H1 (cell line): ENCODE measurements around the gene DUOX1. TPM values are rescaled to one million over a fixed set of nuclear protein-coding genes. Genes with fewer than 3 reads are reported as not detected.

Experiments used
- BCL11A ChIP-seq, 2 experiments: IDR thresholded peaks; one replicate each; pipeline ENCODE4 v1.6.1; 2011; ENCODE audit warnings: low read depth in 2 of 2, low read length in 2 of 2, mild to moderate bottlenecking in 2 of 2
- BRCA1 ChIP-seq: IDR thresholded peaks from 2 replicates; pipeline ENCODE4 v1.6.1; 2012; ENCODE audit warnings: low read depth, low read length, improper control_type of control experiment
- JUND ChIP-seq: IDR thresholded peaks from 2 replicates; pipeline ENCODE4 v1.6.1; 2011; ENCODE audit warnings: mild to moderate bottlenecking, improper control_type of control experiment, low read length
- polyA plus RNA-seq, 7 experiments: library from polyadenylated mRNA; depleted of rRNA in 3 of 7; stranded (reverse) in 5 of 7; unstranded in 2 of 7; fragments of >200 nt in 5 of 7; fragments of 200-250 nt in 2 of 7; gene quantifications; 1 replicate in 5 of 7; 2 replicates in 1 of 7; 4 replicates in 1 of 7; pipeline versions ENCODE4 v1.2.1 to v1.2.3, GENCODE V29; 2011 to 2013; ENCODE audit warnings: missing spikeins in 2 of 7, mixed read lengths in 2 of 7
- total RNA-seq: library from RNA; stranded (reverse); fragmentation: NEBNext Ultra II Directional; extraction: Animal tissue kit (Norgen Biotek cat#: 25700); gene quantifications from 2 replicates; pipeline ENCODE4 v1.2.1, GENCODE V29; 2021

Gene DUOX1
- total and polyA plus RNA-seq, 2 of the 8 experiments (the other 6 are each of a cell fraction or from before 2014, with no cell fraction given): 0.84 to 1.4 TPM

DNA sequence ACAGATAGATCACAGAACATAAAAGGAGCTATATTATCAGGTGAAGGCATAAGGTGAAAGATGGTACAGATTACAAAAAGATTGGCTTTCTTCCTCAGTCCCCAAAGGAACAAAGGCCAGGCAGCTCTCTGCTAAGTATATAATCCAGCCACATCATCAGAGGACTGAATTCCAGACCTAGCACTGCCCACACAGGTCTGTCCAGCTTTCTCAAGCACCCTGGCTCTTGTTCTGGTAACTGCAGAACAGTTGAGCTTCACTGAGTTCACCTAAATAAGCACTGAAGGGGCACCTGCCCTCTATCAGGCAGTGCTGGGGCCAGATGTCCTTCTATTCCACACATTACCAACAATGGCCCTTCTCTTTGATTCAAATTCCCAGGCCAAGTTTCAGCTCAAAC, 6.4 kb upstream of the DUOX1 start (continued):
- TF ChIP-seq JUND: no peak
- TF ChIP-seq BCL11A (IDR thresholded peaks at IDR 0.05; ENCODE audit: low read depth in 2 of 2, low read length in 2 of 2): no peak
- TF ChIP-seq BRCA1: no peak
